HG03575 (cell line): Measurements from ENCODE around the gene SERTAD1.

Source experiments
- ATAC-seq: cut with Tn5 transposase; IDR thresholded peaks from one replicate; pipeline ENCODE4 v1.9.1; 2021; ENCODE audit not compliant: unreplicated experiment, insufficient number of reproducible peaks, low FRiP score; ENCODE audit errors: extremely low read depth

Gene SERTAD1

DNA sequence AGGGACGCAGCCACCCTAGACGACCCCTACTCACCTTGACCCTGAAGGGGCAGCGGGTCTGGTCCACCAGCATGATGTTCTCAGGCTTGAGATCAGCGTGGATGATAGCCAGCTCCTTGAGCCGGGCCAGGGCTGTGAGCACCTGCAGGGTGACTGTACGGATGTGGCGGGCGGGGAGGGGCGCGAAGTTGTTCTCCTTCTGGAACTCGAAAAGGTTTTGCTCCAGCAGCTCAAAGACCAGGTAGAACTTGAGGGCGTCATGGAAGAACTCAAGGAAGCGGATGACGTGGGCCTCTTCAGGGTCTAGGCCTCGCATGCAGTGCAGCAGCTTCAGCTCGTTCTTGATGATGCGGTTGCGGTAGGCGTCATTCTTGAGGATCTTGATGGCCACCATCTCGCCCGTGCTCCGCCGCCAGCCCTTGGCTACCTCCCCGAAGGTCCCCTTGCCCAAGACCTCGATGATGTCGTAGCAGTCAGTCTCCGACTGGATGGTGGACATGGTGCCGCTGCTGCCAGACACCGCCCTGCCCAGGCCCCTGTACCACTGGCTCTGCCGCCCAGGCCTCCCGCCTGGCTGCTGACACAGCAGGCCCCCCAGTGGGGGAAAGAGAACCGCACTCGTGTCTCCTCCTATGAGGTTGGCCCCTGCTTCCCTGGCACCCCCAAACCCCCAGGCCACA is 36.2 kb downstream of the SERTAD1 start:
- no peak for ATAC-seq

DNA sequence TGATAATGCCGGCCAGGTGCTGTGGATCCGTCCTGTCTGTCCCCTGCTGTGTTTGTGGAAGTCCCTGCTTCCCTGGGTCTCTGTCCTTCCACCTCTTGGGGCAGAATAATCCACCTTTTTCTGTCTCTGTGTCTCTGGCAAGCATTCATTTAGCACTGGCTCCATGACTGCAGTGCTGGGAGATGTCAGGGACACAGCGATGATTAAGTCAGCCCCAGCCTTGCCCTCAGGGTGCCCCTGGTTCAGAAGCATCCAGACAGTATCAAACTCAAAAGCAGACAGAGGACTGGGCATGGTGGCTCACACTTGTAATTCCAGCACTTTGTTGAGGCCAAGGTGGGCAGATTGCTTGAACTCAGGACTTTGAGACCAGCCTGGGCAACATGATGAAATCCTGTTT is 37.3 kb downstream of the SERTAD1 start:
- no peak for ATAC-seq

DNA sequence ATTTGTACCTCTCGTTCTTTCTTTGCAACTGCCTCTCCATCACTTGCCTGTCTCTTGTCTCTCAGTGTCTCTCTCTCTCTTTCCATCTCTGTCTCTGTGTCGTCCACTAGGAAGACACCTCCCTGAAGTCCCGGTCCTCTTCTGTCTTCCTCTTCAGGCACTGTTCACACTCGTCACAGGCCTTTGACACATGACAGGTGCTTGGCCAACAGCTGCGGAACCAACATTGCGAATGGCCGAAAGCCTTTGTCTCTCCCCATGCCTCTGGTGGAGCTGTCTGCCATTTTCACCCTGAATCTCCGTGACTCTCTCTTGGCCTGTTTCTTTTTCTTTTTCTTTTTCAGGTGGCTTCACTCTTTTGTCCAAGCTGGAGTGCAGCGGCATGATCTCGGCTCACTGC is 38.6 kb downstream of the SERTAD1 start:
- ATAC-seq = no peak

DNA sequence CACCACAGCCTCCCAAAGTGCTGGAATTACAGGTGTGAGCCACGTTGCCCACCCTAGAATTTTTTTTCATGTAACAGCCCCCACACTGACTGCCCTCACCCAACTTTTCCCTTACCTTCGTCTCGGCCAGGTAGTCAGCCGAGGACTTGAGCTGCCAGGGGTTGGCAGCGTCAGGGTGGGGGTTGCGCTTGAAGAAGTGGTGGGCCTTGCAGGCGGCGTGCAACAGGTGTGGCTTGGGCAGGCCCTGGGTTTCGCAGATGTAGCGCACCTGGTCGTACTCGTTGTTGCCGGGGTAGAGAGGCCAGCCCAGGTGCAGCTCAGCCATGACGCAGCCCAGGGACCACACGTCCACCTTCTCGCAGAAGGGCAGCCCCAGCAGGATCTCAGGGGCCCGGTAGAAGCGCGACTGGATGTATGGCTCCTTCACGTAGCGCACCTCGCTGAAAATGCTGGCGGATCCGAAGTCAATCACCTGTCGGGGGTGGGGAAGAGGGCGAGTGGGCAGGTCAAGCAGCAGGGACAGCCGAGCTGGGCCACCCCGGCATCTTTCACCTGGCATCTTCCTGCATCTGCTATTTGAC is 42.0 kb downstream of the SERTAD1 start:
- no peak for ATAC-seq

DNA sequence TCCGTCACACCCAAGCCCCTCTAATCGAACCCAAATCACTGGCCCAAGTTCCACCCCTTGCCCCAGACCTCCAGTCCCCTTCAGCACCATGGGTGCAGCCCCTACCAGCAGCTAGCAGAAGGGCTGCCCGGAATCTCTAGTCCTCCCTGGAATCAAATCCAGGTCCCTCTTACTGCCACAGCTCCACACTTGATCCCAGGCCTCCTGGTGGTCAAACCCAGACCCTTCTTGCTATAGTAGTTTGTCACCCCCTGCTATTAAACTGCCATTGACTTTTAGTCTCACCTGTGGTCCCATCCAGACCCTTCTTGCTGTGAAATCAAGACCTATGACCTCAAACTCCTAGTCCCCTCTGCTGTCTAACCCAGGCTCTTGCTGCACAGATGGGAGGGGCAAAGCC is 44.5 kb downstream of the SERTAD1 start:
- no peak for ATAC-seq

DNA sequence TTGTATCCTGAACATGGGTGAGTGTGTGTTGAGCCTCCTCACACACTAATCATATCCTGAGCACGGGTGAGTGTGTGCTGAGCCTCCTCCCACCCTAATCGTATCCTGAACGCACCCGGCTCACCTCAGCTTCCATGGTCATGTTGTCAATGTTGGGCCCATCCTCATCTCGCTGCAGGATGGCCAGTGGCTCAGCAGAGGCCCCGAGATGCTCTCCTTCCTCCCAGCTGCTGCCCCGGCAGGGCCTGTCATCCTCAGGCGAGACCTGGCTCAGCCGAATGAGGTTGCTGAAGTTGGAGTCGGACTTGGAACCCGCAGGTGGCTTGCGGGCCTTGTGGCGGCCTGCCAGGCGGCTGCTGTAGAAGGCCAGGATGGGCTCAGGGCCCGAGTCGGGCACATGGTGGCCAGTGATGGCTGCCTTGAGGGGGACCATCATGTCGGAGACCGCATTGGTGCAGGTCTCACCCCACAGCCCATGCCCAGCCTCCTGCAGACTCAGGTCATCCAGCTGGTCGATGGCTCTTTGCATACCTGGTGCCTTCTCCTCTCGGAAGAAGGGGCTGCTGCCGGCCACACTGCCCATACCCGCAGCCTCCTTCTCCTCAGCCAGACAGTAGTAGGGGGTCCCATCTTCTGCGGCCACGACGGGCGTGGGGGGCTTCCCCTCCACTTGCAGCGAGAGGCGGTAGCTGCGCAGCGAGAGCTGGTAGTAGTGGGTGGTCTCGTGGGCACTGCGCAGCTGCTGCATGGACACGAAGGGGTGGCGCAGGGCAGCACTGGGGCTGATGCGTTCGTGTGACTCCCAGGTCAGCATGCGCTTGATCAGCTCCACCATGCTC is 45.4 kb downstream of the SERTAD1 start:
- no peak for ATAC-seq

DNA sequence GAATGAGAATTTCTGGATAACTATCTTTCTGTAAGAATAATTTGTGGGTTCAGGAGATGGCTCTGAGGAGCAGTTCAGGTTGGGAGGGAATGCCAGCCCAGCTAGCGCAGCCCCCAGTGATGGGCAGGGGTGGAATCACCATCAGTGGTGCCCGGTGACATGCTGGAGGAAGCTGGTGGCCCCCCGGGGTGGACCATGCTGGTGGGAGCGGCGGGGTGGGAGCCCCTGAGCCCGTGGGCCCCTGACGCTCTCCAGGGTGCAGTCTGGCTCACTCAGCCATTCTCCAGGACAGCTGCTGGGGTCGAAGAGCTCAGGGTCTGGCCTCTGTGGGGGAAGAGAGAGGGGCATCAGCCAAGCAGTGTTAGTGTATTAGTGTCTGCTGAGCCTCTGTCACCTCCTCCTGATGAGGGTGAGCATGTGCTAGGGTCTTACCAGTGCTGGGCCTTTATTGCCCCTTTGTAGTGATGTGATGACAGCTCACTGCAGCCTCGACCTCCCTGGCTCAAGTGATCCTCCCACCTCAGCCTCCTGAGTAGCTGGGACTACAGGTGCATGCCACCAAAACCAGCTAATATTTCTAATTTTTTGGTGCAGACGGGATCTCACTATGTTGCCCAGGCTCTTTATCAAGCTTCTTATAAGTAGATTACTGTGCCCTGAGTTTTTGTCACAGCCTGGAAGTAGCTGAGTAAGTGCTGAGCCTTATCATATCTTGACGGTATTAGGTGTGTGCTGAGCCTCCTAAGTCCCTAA is 46.2 kb downstream of the SERTAD1 start:
- no peak for ATAC-seq

DNA sequence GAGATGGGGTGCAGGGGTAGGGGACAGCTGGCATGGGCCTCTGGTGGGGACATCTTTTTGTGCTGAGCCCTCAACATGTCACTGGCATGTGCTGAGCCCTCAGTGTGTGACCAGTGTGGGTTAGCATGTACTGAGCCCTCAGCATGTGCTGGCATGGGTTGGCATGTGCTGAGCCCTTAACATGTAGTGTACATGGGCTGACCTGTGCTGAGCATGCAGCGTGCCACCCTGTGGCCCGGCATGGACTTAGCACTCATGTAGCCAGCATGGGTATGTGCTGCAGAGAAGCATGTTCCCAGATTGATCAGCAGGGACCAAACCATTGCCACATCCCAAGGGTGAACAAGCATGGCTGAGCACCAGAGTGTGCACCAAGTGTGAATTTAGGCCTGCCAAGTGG is 47.3 kb downstream of the SERTAD1 start:
- no peak for ATAC-seq

DNA sequence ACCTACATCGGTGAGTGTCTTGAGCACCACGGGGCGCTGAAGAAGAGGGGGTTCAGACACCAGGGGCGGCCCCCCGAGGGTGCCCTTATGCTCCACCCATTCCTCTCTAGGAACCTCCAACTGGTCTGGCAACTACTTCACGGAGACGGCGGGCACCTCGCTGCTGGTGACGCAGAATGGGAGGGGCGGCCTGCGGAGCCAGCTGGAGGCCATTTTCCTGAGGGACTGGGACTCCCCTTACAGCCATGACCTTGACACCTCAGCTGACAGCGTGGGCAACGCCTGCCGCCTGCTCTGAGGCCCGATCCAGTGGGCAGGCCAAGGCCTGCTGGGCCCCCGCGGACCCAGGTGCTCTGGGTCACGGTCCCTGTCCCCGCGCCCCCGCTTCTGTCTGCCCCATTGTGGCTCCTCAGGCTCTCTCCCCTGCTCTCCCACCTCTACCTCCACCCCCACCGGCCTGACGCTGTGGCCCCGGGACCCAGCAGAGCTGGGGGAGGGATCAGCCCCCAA is 47.9 kb downstream of the SERTAD1 start:
- ATAC-seq = no peak

DNA sequence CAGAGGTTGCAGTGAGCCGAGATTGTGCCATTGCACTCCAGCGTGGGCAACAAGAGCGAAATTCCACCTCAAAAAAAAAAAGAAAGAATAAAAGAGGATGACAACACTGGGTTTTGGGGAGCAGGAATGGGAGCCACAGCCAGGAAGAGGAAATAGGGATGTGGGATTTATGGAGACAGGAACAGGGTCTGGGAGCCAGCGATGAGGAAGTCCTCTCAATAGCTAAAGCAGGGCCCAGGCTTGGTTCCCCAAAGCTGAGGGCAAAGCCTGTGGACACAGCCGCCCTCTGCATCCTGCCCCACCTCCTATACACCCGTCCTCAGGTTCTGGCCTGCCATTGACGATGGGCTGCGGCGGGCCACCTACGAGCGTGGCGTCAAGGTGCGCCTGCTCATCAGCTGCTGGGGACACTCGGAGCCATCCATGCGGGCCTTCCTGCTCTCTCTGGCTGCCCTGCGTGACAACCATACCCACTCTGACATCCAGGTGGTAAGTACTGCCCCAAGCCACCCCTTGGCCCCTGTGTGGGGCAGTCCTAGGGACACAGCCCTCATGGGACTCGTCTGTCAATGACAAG is 49.4 kb downstream of the SERTAD1 start:
- no peak for ATAC-seq

DNA sequence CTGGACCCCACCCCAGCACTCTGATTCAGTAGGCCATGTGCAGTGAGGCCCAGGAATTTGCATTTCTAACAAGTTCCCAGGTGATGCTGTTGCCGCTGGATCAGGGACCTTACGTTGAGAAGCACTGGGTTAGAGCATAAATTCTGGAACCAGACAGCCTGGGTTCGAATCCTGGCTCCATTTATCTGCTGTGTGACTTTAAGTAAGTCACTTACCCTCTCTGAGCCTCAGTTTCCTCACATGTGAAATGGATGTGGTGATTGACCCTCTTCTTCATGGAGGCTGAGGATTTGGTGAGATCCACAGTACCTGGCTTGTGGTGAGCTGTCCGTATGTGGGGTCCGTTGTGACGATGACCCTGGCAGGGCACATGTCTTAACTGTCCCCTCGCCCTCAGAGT is 51.7 kb downstream of the SERTAD1 start:
- ATAC-seq = no peak

DNA sequence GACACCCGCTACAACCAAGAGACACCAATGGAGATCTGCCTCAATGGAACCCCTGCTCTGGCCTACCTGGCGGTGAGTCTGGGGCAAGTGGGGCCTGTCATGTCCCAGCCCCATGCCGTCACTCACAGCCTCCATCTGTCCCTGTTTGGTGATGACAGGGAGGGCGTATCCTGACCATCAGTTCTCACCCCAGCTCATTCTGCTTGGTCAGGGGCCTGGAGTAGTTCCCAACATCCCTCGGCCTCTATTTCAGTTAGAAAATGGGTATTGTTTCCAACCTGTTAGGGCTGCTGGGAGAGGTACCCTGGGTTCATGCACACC is 54.0 kb downstream of the SERTAD1 start:
- ATAC-seq = no peak
